Chondrocyte (in vitro differentiated cells): ENCODE data around the gene LIMCH1. TPM values are rescaled to one million over a fixed set of nuclear protein-coding genes. Genes with fewer than 3 reads are reported as not detected.

ENCODE experiments used
- DNase-seq: peaks from one replicate; pipeline ENCODE4 v3.0.0; 2021; ENCODE audit warnings: mixed read lengths, low spot score
- H3K27ac Mint-ChIP-seq: one replicate; pipeline ENCODE4 v1.8.0; 2021; ENCODE audit warnings: mild to moderate bottlenecking, moderate library complexity, mixed read lengths; ENCODE audit not compliant: unreplicated experiment
- H3K27me3 Mint-ChIP-seq: 2 replicates; pipeline ENCODE4 v1.8.0; 2021; ENCODE audit warnings: low read depth, mixed read lengths
- H3K36me3 Mint-ChIP-seq: 2 replicates; pipeline ENCODE4 v1.8.0; 2021; ENCODE audit warnings: low read depth, mixed read lengths
- H3K4me1 Mint-ChIP-seq: 2 replicates; pipeline ENCODE4 v1.8.0; 2021; ENCODE audit warnings: low read depth, mild to moderate bottlenecking, mixed read lengths
- H3K4me3 Mint-ChIP-seq: one replicate; pipeline ENCODE4 v1.8.0; 2021; ENCODE audit warnings: mild to moderate bottlenecking, moderate library complexity, mixed read lengths; ENCODE audit not compliant: unreplicated experiment
- H3K9me3 Mint-ChIP-seq: 2 replicates; pipeline ENCODE4 v1.8.0; 2021; ENCODE audit warnings: low read depth, mixed read lengths
- total RNA-seq: library from RNA; stranded (reverse); gene quantifications from 3 replicates; pipeline ENCODE4 v1.2.1, GENCODE V29; 2021
- TF ChIP-seq, protein P1 (sequence below): fragments of 200-600 bp; sonication (generic); IDR thresholded peaks from 2 replicates; pipeline ENCODE4 v1.5.0; 2021; ENCODE audit warnings: antibody characterized with exemption, mild to moderate bottlenecking, moderate library complexity

Gene LIMCH1
- total RNA-seq, 1 donor from 2014 or later = 9.8 TPM

DNA sequence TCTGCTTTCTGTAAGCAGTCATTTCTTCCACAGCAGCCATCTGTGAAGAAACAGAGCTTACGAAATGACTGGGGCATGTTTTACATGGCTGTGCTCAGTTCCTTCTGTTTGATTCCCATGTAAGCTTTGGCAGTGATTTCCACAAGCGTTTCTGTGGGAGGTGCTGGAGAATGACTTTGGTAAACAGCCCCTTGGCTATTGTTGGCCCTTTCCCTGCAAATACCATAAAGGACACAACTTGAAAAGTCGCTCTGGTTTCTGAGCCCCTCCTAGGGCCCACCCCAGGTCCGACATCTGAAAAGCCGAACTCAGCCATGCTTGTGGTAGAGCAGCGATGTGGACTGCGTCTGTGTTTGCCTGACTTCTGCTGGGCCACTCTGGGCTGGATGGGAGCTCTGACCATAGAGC lies 3.7 kb downstream of the LIMCH1 start:
- Mint-ChIP-seq H3K36me3 (no peaks in the 10 kb centered on the region), H3K4me3 (no peak overlapping the region), H3K9me3 (no peaks in the 10 kb centered on the region), H3K4me1 (peaks cover 20% of the 10 kb centered on the region), H3K27me3 (peaks cover 18% of the 10 kb centered on the region), H3K27ac (no peak overlapping the region)
- TF ChIP-seq, protein P1, sequence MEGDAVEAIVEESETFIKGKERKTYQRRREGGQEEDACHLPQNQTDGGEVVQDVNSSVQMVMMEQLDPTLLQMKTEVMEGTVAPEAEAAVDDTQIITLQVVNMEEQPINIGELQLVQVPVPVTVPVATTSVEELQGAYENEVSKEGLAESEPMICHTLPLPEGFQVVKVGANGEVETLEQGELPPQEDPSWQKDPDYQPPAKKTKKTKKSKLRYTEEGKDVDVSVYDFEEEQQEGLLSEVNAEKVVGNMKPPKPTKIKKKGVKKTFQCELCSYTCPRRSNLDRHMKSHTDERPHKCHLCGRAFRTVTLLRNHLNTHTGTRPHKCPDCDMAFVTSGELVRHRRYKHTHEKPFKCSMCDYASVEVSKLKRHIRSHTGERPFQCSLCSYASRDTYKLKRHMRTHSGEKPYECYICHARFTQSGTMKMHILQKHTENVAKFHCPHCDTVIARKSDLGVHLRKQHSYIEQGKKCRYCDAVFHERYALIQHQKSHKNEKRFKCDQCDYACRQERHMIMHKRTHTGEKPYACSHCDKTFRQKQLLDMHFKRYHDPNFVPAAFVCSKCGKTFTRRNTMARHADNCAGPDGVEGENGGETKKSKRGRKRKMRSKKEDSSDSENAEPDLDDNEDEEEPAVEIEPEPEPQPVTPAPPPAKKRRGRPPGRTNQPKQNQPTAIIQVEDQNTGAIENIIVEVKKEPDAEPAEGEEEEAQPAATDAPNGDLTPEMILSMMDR = no peak
- no peak for DNase-seq

DNA sequence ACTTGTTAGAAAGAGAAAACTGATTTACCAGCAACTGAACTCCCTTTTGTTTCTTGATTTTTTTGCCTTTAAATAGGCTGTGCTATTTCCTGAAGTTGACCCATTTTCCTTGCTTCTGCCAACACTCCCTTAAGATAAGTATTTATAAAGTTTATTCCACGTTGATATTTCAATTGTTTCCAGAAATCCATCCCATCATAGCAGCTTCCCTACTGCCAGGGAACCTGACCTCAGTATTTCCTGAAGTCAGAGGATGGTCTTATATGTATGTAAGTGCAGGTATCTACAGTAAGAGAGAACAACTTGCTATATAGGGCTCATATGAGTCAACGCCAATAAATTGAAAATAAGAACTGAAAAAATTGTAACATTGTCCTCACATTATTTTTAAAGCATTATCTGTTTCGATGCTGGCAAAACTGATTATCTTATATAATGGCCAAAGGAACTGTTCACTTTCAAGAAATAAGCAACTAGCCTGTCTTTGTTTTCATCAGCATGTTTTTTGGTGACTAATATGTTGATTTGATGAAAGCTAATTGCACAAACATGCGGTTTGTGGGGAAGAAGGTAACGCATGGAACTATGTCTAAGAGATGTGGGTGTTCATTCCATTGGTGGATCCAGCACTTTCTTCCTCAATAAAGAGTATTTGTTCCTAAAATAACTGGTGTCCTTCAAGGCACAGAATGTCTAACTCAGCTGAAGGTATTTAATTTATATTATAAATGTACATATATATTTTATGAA lies 4.7 kb downstream of the LIMCH1 start:
- no peak for DNase-seq
- H3K4me3 Mint-ChIP-seq = no peak overlapping the region
- TF ChIP-seq, protein P1 = no peak
- no peaks in the 10 kb centered on the region for H3K36me3 Mint-ChIP-seq
- H3K9me3 Mint-ChIP-seq = no peaks in the 10 kb centered on the region
- H3K4me1 Mint-ChIP-seq = peaks cover 20% of the 10 kb centered on the region
- no peak overlapping the region for H3K27ac Mint-ChIP-seq
- H3K27me3 Mint-ChIP-seq = peaks cover 14% of the 10 kb centered on the region

DNA sequence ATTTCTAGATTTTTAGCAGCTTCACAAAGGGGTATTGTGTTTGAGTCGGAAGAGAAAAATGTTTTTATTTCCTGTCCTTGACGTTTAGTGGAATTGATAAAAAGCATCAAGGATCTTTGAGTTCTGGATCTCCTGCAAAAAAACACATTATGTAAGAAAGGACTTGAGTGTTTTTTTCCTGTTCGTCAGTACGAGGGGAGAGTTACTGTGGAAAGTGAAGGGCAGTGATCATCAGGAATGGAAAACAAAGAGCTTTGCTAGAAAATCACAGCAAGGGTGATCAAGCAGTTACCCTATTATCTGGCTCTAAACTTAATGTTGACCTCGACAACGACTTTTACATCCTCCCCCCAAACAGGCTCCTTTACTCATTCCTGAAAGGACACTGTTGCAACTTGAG lies 7.3 kb downstream of the LIMCH1 start:
- peaks cover 3% of the 10 kb centered on the region for H3K4me1 Mint-ChIP-seq
- H3K4me3 Mint-ChIP-seq = no peak overlapping the region
- H3K27ac Mint-ChIP-seq = no peak overlapping the region
- no peaks in the 10 kb centered on the region for H3K9me3 Mint-ChIP-seq
- DNase-seq = no peak
- H3K36me3 Mint-ChIP-seq = no peaks in the 10 kb centered on the region
- H3K27me3 Mint-ChIP-seq = peaks cover 13% of the 10 kb centered on the region
- TF ChIP-seq, protein P1 = no peak

DNA sequence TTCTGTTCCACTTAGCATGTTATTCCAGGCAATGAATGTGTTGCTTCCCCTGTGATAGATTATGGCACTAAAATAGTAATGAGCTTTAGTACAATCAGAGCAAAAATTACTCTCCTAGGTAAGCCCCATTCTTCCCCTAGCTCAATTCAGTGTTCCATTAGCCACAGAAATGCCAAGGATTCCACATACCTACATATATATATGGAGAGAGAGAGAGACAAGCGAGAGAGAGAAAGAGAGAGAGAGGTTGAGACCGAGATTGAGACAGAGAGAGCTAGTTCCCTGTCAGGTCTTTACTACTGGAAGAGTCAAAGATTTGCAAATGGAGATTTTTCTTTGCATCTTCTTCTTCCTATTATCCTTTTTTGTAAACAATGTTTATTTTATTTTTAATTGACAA lies 8.7 kb downstream of the LIMCH1 start:
- Mint-ChIP-seq H3K4me3 (no peak overlapping the region), H3K36me3 (no peaks in the 10 kb centered on the region), H3K9me3 (no peaks in the 10 kb centered on the region), H3K27me3 (peaks cover 10% of the 10 kb centered on the region), H3K27ac (no peak overlapping the region), H3K4me1 (peaks cover 3% of the 10 kb centered on the region)
- no peak for DNase-seq
- TF ChIP-seq, protein P1 = no peak

DNA sequence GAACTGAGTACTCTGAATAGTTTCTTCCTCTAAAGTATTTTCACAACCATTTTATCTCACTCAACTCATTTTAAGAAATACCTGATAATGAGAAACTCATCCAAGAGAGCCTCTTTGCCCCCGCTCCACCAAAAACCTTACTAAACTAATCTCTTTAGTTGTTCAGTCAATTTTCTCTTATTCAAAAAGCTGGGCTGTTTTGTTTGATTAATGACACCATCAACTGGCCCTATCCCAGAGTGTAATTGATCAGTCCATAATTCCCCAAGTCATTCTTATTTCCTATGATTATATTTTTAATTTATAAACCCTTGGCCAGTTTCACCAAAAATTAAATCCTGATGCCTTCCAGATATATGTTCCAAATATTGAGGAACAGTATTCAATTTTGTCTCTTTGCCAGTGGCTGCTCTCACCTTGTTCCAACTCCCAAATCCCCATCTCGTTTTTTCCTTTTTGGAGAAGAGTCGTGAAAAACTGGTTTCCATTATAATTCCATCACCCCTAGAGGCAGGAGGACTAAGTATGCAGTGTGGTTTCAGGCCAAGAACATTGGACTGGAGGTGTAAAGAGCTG lies 10.4 kb downstream of the LIMCH1 start:
- H3K4me3 Mint-ChIP-seq = no peak overlapping the region
- H3K9me3 Mint-ChIP-seq = no peaks in the 10 kb centered on the region
- DNase-seq = no peak
- H3K4me1 Mint-ChIP-seq = peaks cover 3% of the 10 kb centered on the region
- H3K27ac Mint-ChIP-seq = no peak overlapping the region
- TF ChIP-seq, protein P1 = no peak
- H3K36me3 Mint-ChIP-seq = no peaks in the 10 kb centered on the region
- H3K27me3 Mint-ChIP-seq = peaks cover 12% of the 10 kb centered on the region
